Stimulated activated CD4-positive, alpha-beta T cell treated with anti-CD3 and anti-CD28 coated beads, Interleukin-4, amount 100 ng/mL, for 1 hour (primary cell): Measurements from ENCODE around the gene EDEM2.
"Not testable (repeated sequence)": the region's sequence is repeated elsewhere in the genome, so short reads cannot be mapped to it uniquely, and the experiment has no call there.

Source experiments
- DNase-seq: peaks from one replicate; pipeline ENCODE4 v3.0.0-alpha.2; 2020

The EDEM2 gene

DNA sequence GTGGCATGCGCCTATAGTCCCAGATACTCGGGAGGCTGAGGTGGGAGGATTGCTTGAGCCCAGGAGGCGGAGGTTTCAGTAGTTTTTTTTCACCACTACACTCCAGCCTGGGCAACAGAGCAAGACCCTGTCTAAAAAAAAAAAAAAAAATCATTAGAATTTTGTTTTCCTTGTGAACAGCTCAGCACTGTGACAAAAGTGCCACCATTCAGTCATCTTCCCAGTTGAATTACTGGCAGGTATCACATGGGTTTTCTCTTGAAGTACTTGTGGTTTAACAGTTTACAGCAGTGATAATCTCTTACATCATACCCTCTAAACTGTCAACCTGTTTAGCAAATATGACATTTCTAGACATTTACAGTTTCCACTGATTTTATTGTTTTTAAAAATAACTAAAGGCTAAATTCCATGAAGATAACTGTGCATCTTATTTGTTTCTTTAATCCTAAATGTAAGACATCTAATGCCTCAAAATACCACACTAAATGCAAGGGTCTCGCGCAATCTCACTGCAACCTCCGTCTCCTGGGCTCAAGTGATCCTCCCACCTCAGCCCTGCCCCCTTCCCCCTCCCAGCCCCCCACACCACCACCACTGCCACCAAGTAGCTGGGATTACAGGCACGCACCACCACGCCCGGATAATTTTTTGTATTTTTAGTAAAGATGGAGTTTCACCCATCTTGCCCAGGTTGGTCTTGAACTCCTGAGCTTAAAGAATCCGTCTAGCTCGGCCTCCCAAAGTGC, 61.5 kb downstream of the EDEM2 start:
- no peak for DNase-seq

DNA sequence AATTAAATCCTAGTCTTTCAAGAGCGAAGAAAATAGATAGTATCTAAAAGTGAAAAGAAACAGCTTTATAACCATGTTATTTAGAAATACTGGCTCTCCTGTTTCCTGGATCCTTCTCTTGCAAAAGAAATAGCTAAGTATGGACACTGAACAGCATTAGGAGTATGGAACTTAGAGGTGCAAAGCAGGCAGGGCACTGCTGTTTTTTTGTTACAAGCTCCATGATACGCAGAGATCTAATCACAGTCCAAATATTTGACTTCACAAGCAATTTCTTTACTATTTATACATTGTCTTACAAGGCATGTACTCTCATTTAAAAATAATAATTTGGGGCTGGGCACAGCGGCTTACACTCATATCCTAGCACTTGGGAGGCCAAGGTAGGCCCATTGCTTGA, 62.1 kb downstream of the EDEM2 start:
- no peak for DNase-seq

DNA sequence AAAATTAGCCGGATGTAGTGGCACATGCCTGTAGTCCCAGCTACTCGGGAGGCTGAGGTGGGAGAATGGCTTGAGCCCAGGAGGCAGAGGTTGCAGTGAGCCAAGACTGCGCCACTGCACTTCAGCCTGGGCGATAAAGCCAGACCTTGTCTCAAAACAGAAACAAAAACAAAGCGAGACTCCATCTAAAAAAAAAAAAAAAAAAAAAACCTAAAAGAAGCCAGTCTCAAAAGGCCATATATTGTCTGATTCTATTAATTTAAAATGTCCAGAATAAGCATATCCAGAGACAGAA, 66.8 kb downstream of the EDEM2 start:
- DNase-seq, result not testable (repeated sequence)

DNA sequence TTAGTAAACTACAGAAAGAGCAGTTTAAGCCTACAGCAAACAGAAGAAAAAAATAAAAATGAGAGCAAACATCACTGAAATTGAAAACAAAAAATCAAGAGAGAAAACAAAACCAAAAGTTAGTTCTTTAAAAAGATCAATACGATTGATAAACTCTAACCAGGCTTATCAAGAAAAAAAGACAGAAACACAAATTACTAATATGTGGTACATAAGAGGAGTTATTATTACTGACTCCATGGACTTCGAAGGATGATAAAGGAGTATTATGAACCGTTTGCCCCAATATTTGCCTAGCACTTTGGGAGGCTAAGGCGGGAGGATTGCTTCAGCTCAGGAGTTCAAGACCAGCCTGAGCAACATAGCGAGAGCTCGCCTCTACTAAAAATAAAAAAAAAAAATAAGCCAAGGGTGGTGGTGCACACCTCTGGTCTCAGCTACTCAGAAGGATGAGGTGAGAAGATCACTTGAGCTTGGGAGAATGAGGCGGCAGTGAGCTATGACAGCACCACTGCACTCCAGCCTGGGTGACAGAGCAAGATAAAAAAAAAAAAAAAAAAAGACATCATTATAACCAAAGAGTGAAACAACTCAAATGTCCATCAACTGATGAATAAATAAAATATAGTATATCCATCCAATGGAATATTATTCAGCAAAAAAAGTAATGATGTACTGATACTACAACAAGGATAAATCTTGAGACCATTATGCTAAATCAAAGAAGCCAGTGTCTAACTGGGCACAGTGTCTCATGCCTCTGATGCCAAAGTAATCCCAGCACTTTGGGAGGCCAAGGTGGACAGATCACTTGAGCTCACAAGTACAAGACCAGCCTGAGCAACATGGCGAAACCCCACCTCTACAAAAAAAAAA, 67.4 kb downstream of the EDEM2 start:
- no peak for DNase-seq

DNA sequence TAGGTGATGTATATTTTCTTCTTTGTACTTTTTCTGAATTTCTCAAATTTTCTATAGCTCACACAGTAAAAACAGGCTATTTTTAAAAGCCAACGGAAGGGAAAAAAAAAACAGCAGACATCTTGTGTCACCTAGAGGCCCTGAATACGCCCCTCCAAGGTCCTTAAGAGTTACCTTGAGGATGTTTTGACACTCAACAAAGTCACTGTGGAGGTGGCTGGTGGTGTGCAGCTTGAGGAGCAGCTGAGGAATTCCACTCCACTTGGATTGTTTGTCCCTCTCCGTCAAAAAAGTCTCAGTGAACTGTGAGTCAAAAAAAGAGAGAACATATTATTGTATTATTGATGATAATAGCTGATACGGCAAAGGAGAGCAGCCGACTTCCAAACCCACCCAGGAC, 69.3 kb downstream of the EDEM2 start:
- no peak for DNase-seq

DNA sequence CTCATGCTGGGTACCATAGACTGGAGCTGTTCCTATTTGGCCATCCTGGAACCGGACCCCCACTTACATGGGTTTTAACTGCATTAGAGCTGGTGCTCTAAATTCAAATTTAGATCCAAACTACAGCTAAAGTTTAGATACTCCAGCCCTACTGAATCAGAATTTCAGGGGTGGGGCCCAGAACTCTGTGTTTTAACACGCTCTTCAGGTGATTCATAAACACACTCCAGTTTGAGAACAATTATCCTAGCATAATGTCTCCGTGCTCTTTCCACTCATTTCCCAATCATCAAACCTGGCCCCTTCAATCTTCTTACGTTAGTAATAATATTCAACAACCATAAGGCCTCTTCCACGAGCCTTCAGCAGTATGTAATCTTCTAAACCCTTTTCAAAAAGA, 69.8 kb downstream of the EDEM2 start:
- DNase-seq, result no peak

DNA sequence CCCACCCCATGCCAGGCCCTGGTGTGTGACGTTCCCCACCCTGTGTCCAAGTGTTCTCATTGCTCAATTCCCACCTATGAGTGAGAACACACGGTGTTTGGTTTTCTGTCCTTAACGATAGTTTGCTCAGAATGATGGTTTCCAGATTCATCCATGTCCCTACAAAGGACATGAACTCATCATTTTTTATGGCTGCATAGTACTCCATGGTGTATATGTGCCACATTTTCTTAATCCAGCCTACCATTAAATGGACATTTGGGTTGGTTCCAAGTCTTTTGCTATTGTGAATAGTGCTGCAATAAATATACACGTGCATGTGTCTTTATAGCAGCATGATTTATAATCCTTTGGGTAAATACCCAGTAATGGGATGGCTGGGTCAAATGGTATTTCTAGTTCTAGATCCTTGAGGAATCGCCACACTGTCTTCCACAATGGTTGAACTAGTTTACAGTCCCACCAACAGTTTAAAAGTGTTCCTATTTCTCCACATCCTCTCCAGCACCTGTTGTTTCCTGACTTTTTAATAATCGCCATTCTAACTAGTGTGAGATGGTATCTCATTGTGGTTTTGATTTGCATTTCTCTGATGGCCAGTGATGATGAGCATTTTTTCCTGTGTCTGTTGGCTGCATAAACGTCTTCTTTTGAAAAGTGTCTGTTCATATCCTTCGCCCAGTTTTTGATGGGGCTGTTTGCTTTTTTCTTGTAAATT, 75.5 kb downstream of the EDEM2 start:
- not testable (repeated sequence) for DNase-seq

DNA sequence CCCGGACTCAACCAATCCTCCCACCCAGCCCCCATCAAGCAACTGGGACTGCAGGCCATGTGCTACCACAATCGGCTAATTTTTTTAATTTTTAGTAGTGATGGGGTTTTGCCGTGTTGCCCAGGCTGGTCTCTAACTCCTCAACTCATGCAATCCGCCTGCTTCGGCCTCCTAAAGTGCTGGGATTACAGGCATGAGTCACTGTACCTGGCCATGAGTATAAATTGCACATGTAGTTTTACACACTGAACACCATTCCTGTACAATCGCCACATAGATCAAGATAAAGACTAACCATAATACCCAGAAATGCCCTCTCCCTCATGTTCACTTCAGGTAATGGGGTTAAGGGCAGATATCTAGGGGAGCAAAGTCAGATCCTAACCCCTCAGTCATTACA, 80.9 kb downstream of the EDEM2 start:
- no peak for DNase-seq
